H1 (cell line): Measurements from ENCODE around the gene MAP2K7. TPM values are rescaled to one million over a fixed set of nuclear protein-coding genes. Genes with fewer than 3 reads are reported as not detected.

Source experiments
- FOSL1 ChIP-seq: IDR thresholded peaks from 2 replicates; pipeline ENCODE4 v1.6.1; 2011; ENCODE audit warnings: mild to moderate bottlenecking, low read depth, low read length, moderate library complexity; ENCODE audit not compliant: insufficient read depth
- JUN ChIP-seq: IDR thresholded peaks from 2 replicates; pipeline ENCODE4 v1.6.1; 2011; ENCODE audit warnings: low read depth, mild to moderate bottlenecking, improper control_type of control experiment, low read length
- MAFK ChIP-seq: IDR thresholded peaks from 2 replicates; pipeline ENCODE4 v1.6.1; 2012; ENCODE audit warnings: low read depth, mild to moderate bottlenecking, improper control_type of control experiment, low read length
- SP2 ChIP-seq: IDR thresholded peaks from 2 replicates; pipeline ENCODE4 v1.6.1; 2012; ENCODE audit warnings: mild to moderate bottlenecking, low read length, inconsistent platforms
- polyA plus RNA-seq, 7 experiments: library from polyadenylated mRNA; depleted of rRNA in 3 of 7; stranded (reverse) in 5 of 7; unstranded in 2 of 7; fragments of >200 nt in 5 of 7; fragments of 200-250 nt in 2 of 7; gene quantifications; 1 replicate in 5 of 7; 2 replicates in 1 of 7; 4 replicates in 1 of 7; pipeline versions ENCODE4 v1.2.1 to v1.2.3, GENCODE V29; 2011 to 2013; ENCODE audit warnings: missing spikeins in 2 of 7, mixed read lengths in 2 of 7
- total RNA-seq: library from RNA; stranded (reverse); fragmentation: NEBNext Ultra II Directional; extraction: Animal tissue kit (Norgen Biotek cat#: 25700); gene quantifications from 2 replicates; pipeline ENCODE4 v1.2.1, GENCODE V29; 2021
- TF ChIP-seq, protein P1 (sequence below): IDR thresholded peaks from 2 replicates; pipeline ENCODE4 v1.6.1; 2012; ENCODE audit warnings: inconsistent platforms

MAP2K7 gene
- total and polyA plus RNA-seq, 2 of the 8 experiments (the other 6 are each of a cell fraction or from before 2014, with no cell fraction given), result 8.9 to 38.3 TPM

DNA sequence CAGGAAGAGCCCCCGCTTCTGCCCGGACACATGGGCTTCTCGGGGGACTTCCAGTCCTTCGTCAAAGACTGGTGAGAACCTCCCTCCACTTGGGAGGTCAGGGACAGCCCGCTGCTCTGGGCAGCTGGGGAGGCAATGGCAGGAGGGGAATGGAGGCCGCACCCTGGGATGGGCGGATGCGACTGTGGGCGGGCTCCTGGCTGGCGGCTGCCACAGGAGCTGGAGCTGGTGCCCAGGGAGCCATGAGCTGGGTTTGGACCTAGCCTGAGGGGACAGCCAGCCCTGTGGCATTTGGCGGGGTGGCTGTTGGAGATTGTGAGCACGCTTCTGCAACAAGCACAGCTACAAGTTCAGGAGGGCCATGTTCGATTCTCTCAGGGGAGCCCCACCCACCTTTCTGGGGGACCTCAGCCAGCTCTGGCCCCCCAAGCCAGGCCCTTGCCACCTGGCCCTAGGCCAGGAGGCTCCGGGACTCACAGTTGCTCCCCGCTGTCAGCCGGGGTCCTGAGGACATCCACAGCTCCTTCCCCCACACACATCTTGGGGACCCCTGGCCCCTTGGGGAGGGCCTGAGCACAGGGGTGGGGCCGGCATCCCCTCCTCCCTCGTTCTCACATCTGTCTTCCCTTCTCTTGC is 7.9 kb downstream of the MAP2K7 start (continued):
- TF ChIP-seq, protein P1, sequence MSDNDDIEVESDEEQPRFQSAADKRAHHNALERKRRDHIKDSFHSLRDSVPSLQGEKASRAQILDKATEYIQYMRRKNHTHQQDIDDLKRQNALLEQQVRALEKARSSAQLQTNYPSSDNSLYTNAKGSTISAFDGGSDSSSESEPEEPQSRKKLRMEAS, result no peak
- TF ChIP-seq MAFK (no peak), FOSL1 (no peak), JUN (no peak), SP2 (no peak)
